Ishikawa (cell line): ENCODE results near the gene PDE11A.

ENCODE experiments used
- EGR1 ChIP-seq: IDR thresholded peaks from 2 replicates; pipeline ENCODE4 v1.6.1; 2012
- EP300 ChIP-seq: IDR thresholded peaks from 2 replicates; pipeline ENCODE4 v1.6.1; 2012; ENCODE audit warnings: borderline replicate concordance
- FOXM1 ChIP-seq: IDR thresholded peaks from 2 replicates; pipeline ENCODE4 v1.6.1; 2012; ENCODE audit warnings: low read depth, borderline replicate concordance
- TAF1 ChIP-seq: IDR thresholded peaks from 2 replicates; pipeline ENCODE4 v1.6.1; 2012; ENCODE audit warnings: low read depth, mild to moderate bottlenecking
- TCF12 ChIP-seq: IDR thresholded peaks from 2 replicates; pipeline ENCODE4 v1.6.1; 2012; ENCODE audit warnings: low read depth
- TEAD4 ChIP-seq: IDR thresholded peaks from 2 replicates; pipeline ENCODE4 v1.6.1; 2012
- TF ChIP-seq, protein P1 (sequence below): IDR thresholded peaks from 2 replicates; pipeline ENCODE4 v1.6.1; 2012
- TF ChIP-seq, protein P2 (sequence below): IDR thresholded peaks from 2 replicates; pipeline ENCODE4 v1.6.1; 2012; ENCODE audit warnings: low read depth, mild to moderate bottlenecking
- TF ChIP-seq, protein P3 (sequence below): IDR thresholded peaks from 2 replicates; pipeline ENCODE4 v1.6.1; 2012

DNA sequence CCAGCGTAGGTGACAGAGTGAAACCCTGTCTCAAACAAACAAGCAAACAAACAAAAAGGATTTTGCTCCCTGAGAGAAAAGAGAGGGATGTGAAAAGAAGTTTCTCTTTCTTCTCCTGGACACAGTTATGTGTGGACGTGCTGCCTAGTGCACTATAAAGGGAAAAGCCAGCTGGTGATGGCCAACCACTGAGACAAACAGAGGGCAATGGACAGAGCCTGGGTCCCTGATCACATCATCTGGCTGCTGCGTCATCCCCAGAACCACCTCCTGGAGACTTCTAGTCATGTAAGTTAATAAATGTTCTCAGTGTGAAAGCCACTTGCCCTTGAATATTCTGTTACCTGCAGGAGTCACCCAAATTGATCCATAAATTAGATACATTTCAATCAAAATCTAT is 184.9 kb downstream of the PDE11A start:
- TF ChIP-seq EGR1 (no peak), EP300 (no peak), TAF1 (no peak), TCF12 (no peak), TEAD4 (no peak), FOXM1 (no peak)
- TF ChIP-seq, protein P1, sequence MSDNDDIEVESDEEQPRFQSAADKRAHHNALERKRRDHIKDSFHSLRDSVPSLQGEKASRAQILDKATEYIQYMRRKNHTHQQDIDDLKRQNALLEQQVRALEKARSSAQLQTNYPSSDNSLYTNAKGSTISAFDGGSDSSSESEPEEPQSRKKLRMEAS, result no peak
- TF ChIP-seq, protein P2, sequence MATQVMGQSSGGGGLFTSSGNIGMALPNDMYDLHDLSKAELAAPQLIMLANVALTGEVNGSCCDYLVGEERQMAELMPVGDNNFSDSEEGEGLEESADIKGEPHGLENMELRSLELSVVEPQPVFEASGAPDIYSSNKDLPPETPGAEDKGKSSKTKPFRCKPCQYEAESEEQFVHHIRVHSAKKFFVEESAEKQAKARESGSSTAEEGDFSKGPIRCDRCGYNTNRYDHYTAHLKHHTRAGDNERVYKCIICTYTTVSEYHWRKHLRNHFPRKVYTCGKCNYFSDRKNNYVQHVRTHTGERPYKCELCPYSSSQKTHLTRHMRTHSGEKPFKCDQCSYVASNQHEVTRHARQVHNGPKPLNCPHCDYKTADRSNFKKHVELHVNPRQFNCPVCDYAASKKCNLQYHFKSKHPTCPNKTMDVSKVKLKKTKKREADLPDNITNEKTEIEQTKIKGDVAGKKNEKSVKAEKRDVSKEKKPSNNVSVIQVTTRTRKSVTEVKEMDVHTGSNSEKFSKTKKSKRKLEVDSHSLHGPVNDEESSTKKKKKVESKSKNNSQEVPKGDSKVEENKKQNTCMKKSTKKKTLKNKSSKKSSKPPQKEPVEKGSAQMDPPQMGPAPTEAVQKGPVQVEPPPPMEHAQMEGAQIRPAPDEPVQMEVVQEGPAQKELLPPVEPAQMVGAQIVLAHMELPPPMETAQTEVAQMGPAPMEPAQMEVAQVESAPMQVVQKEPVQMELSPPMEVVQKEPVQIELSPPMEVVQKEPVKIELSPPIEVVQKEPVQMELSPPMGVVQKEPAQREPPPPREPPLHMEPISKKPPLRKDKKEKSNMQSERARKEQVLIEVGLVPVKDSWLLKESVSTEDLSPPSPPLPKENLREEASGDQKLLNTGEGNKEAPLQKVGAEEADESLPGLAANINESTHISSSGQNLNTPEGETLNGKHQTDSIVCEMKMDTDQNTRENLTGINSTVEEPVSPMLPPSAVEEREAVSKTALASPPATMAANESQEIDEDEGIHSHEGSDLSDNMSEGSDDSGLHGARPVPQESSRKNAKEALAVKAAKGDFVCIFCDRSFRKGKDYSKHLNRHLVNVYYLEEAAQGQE, result no peak
- TF ChIP-seq, protein P3, sequence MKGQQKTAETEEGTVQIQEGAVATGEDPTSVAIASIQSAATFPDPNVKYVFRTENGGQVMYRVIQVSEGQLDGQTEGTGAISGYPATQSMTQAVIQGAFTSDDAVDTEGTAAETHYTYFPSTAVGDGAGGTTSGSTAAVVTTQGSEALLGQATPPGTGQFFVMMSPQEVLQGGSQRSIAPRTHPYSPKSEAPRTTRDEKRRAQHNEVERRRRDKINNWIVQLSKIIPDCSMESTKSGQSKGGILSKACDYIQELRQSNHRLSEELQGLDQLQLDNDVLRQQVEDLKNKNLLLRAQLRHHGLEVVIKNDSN, result no peak
